ENCODE data around the gene HDAC2. TPM values are rescaled to one million over a fixed set of nuclear protein-coding genes. Genes with fewer than 3 reads are reported as not detected.

Gene HDAC2
- total RNA-seq, 1 experiment from 2014 or later: 321 TPM

DNA sequence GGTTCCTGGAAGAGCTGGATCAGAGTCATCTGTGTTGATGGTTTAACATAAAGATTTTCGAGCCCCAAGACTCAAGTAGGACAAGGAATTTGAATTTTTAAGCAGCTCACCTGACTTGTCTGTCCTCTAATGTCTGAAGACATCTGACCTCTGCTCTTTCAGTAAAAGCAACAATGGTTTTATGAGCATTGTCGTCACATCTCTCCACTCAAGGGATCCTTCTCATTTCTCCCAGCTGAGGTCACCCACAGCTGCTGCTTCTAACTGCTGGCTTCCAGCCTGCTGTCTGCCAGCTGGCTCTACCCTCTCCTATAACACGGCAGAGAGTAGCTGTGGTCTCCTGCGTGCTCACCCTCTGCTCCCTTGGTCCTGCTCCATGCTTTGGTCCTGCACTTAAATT is 24.7 kb upstream of the HDAC2 start (continued):
- TF ChIP-seq IRF1 (CRISPR knock-in tag; IDR thresholded peaks at IDR 0.05) (no peak), FOXP1 (CRISPR knock-in tag; IDR thresholded peaks at IDR 0.05; ENCODE audit: borderline replicate concordance) (no peak), GABPB1 (CRISPR knock-in tag; IDR thresholded peaks at IDR 0.05) (no peak), TCF7 (CRISPR knock-in tag; IDR thresholded peaks at IDR 0.05; ENCODE audit: low read depth) (no peak), ATF6 (CRISPR knock-in tag; IDR thresholded peaks at IDR 0.05) (no peak)
- TF ChIP-seq, protein P1, sequence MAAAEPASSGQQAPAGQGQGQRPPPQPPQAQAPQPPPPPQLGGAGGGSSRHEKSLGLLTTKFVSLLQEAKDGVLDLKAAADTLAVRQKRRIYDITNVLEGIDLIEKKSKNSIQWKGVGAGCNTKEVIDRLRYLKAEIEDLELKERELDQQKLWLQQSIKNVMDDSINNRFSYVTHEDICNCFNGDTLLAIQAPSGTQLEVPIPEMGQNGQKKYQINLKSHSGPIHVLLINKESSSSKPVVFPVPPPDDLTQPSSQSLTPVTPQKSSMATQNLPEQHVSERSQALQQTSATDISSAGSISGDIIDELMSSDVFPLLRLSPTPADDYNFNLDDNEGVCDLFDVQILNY (CRISPR knock-in tag; IDR thresholded peaks at IDR 0.05): no peak

DNA sequence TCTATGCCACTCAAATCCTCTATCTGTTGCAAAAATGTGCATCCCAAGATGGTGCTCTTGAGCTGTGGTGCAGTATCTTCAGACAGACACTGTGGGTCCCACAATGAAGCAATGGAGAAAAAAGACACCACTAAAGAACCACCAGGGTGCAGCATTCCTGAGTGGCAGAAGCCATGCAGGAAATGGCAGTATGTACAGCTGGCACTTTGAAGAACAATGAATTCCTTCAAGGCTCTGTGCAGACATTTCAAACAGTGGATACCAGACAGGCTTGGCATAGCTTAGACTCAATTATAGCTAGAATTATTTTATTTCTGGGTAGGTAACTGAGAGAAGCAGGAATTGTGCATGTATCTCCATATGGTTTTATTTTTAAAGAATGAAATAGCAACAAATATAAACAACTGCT is 24.0 kb upstream of the HDAC2 start:
- DNase-seq (ENCODE audit: low spot score) (peak; percentile 50), ATAC-seq (peak; percentile 90)
- Mint-ChIP-seq H3K4me1 (peaks cover 19% of the 10 kb centered on the region), H3K9me3 (peaks cover 21% of the 10 kb centered on the region), H3K4me3 (no peak overlapping the region), H3K27me3 (ENCODE audit: low read depth) (no peaks in the 10 kb centered on the region), H3K27ac (no peak overlapping the region), H3K36me3 (peaks cover 16% of the 10 kb centered on the region)
- TF ChIP-seq, protein P2, sequence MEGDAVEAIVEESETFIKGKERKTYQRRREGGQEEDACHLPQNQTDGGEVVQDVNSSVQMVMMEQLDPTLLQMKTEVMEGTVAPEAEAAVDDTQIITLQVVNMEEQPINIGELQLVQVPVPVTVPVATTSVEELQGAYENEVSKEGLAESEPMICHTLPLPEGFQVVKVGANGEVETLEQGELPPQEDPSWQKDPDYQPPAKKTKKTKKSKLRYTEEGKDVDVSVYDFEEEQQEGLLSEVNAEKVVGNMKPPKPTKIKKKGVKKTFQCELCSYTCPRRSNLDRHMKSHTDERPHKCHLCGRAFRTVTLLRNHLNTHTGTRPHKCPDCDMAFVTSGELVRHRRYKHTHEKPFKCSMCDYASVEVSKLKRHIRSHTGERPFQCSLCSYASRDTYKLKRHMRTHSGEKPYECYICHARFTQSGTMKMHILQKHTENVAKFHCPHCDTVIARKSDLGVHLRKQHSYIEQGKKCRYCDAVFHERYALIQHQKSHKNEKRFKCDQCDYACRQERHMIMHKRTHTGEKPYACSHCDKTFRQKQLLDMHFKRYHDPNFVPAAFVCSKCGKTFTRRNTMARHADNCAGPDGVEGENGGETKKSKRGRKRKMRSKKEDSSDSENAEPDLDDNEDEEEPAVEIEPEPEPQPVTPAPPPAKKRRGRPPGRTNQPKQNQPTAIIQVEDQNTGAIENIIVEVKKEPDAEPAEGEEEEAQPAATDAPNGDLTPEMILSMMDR (IDR thresholded peaks at IDR 0.05): peak; percentile 43
- TF ChIP-seq USF1 (CRISPR knock-in tag; IDR thresholded peaks at IDR 0.05) (no peak), HMGXB4 (CRISPR knock-in tag; IDR thresholded peaks at IDR 0.05) (0 out of 2 replicates have a peak, but pooled peaks have one; percentile 45), SOX15 (CRISPR knock-in tag; IDR thresholded peaks at IDR 0.05) (no peak)
- CTCF ChIA-PET: interaction anchor here (0.7 to 4.4 kb wide), 23 partner anchors 9 to 621 kb away, joined by 3 to 47 read pairs (median 3); partner anchors contain the start of genes HDAC2 and HS3ST5
- POLR2A ChIA-PET: no interaction called here

DNA sequence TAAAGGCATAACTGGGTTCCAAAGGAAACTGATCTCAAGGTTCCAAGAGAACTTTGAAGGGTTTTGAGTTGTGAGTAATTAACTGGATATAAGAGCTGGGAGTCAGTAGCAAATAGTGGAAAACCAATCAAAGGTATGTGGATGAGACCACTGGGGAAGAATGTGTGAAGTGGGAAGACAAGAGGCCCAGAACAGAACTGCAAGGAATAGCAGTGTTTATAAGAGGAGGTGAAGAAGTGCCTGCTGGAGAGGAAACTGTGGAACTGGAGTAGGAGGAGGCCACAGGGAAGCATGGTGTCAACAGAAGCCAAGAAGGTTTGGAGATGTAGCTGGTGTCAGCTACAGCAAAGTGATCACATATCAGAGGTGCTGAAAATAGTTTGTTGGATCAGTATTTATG is 18.7 kb upstream of the HDAC2 start:
- peaks cover 14% of the 10 kb centered on the region for H3K36me3 Mint-ChIP-seq
- ChIA-PET POLR2A (no interaction called here), CTCF (no interaction called here)
- ATAC-seq (no peak), DNase-seq (ENCODE audit: low spot score) (no peak)
- no peak overlapping the region for H3K27ac Mint-ChIP-seq
- peaks cover 1% of the 10 kb centered on the region for H3K4me1 Mint-ChIP-seq
- no peak overlapping the region for H3K4me3 Mint-ChIP-seq
- peaks cover 26% of the 10 kb centered on the region for H3K9me3 Mint-ChIP-seq
- no peaks in the 10 kb centered on the region for H3K27me3 Mint-ChIP-seq (ENCODE audit: low read depth)
- TF ChIP-seq, protein P3, sequence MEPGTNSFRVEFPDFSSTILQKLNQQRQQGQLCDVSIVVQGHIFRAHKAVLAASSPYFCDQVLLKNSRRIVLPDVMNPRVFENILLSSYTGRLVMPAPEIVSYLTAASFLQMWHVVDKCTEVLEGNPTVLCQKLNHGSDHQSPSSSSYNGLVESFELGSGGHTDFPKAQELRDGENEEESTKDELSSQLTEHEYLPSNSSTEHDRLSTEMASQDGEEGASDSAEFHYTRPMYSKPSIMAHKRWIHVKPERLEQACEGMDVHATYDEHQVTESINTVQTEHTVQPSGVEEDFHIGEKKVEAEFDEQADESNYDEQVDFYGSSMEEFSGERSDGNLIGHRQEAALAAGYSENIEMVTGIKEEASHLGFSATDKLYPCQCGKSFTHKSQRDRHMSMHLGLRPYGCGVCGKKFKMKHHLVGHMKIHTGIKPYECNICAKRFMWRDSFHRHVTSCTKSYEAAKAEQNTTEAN (CRISPR knock-in tag; IDR thresholded peaks at IDR 0.05): no peak
- no peak for TF ChIP-seq KAT7 (CRISPR knock-in tag; IDR thresholded peaks at IDR 0.05; ENCODE audit: borderline replicate concordance)
- no peak for TF ChIP-seq GTF2I (CRISPR knock-in tag; conservative IDR thresholded peaks at IDR 0.05)
- TF ChIP-seq ZNF317 (CRISPR knock-in tag; IDR thresholded peaks at IDR 0.05; ENCODE audit: borderline replicate concordance, low read depth): no peak
- TF ChIP-seq, protein P4, sequence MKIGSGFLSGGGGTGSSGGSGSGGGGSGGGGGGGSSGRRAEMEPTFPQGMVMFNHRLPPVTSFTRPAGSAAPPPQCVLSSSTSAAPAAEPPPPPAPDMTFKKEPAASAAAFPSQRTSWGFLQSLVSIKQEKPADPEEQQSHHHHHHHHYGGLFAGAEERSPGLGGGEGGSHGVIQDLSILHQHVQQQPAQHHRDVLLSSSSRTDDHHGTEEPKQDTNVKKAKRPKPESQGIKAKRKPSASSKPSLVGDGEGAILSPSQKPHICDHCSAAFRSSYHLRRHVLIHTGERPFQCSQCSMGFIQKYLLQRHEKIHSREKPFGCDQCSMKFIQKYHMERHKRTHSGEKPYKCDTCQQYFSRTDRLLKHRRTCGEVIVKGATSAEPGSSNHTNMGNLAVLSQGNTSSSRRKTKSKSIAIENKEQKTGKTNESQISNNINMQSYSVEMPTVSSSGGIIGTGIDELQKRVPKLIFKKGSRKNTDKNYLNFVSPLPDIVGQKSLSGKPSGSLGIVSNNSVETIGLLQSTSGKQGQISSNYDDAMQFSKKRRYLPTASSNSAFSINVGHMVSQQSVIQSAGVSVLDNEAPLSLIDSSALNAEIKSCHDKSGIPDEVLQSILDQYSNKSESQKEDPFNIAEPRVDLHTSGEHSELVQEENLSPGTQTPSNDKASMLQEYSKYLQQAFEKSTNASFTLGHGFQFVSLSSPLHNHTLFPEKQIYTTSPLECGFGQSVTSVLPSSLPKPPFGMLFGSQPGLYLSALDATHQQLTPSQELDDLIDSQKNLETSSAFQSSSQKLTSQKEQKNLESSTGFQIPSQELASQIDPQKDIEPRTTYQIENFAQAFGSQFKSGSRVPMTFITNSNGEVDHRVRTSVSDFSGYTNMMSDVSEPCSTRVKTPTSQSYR (CRISPR knock-in tag; IDR thresholded peaks at IDR 0.05): no peak
- no peak for TF ChIP-seq ZNF121 (CRISPR knock-in tag; IDR thresholded peaks at IDR 0.05)
- no peak for TF ChIP-seq TCF7 (CRISPR knock-in tag; IDR thresholded peaks at IDR 0.05; ENCODE audit: low read depth)
- TF ChIP-seq FOXP4 (CRISPR knock-in tag; IDR thresholded peaks at IDR 0.05): no peak

All from WTC11 (cell line).